Keratinocyte (primary cell): ENCODE data around the gene STKLD1.

Source experiments
- EZH2 ChIP-seq: IDR thresholded peaks from one replicate; pipeline ENCODE4 v1.6.1; 2012; ENCODE audit warnings: inconsistent platforms, mild to moderate bottlenecking, low read length, moderate library complexity
- TF ChIP-seq, protein P1 (sequence below), 3 experiments: IDR thresholded peaks in 1 of 3; conservative IDR thresholded peaks in 1 of 3; optimal IDR thresholded peaks in 1 of 3; 2 replicates in 2 of 3; 3 replicates in 1 of 3; pipeline versions ENCODE3 to v1.5.1; 2011; ENCODE audit warnings: low read length in 3 of 3, mild to moderate bottlenecking in 3 of 3, moderate library complexity in 2 of 3, control low read depth in 1 of 3, inconsistent platforms in 1 of 3; ENCODE audit not compliant: insufficient read depth in 2 of 3; ENCODE audit errors: extremely low read depth in 1 of 3

- TF ChIP-seq, protein P1, sequence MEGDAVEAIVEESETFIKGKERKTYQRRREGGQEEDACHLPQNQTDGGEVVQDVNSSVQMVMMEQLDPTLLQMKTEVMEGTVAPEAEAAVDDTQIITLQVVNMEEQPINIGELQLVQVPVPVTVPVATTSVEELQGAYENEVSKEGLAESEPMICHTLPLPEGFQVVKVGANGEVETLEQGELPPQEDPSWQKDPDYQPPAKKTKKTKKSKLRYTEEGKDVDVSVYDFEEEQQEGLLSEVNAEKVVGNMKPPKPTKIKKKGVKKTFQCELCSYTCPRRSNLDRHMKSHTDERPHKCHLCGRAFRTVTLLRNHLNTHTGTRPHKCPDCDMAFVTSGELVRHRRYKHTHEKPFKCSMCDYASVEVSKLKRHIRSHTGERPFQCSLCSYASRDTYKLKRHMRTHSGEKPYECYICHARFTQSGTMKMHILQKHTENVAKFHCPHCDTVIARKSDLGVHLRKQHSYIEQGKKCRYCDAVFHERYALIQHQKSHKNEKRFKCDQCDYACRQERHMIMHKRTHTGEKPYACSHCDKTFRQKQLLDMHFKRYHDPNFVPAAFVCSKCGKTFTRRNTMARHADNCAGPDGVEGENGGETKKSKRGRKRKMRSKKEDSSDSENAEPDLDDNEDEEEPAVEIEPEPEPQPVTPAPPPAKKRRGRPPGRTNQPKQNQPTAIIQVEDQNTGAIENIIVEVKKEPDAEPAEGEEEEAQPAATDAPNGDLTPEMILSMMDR (optimal IDR thresholded peaks at IDR 0.05 in 1 of 3, IDR thresholded peaks at IDR 0.05 in 1 of 3, conservative IDR thresholded peaks at IDR 0.05 in 1 of 3; ENCODE audit: extremely low read depth in 1 of 3, insufficient read depth in 2 of 3, low read length in 3 of 3): no peak
- no peak for TF ChIP-seq EZH2
These were observed 6.7 kb upstream of the STKLD1 start for GRCh38 chr9:133369422-133369821.
